GM19240 (cell line): ENCODE results near the gene IQCE.

Experiments
- DNase-seq: peaks from one replicate; pipeline ENCODE4 v3.0.0; 2011; ENCODE audit warnings: low spot score; ENCODE audit not compliant: insufficient read length

Gene IQCE

DNA sequence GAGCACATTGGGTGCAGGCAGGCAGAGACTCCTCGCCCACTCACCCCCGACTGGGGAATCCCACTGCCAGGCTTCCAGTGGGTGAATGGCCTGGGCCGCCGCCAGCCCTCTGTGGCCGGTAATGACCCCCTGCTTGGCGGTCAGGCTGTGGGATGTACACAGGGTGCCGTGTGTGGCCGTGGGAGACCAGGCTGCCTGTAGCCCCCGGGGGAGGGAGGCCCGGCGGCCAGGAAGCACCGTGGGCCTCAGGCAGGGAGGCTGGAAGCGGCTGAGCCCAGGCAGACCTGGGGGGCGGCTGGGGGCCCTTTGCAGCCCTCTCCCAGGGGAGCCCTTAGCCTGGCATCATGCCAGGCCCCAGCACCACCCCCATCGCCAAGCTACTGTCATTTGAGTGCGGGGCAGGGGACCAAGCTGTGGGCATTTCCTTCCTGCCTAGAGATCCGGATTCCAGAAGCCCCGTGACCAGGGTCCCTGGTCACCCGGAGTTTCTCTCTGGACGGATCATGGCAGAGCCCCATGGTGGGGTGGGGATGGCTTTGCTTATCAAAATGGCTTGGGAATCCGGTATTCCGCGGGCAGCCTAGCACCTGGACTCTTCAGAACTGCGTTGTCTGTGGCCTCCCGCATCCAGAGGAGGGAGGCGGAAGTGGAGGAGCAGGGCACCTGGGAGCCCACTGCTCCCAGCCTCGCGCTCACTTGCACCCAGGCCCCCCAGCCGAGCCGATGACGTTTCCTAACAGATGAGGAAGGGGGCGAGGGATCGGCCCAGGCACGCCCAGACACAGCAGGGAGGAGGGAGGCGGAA lies 74.2 kb downstream of the IQCE start:
- no peak for DNase-seq

DNA sequence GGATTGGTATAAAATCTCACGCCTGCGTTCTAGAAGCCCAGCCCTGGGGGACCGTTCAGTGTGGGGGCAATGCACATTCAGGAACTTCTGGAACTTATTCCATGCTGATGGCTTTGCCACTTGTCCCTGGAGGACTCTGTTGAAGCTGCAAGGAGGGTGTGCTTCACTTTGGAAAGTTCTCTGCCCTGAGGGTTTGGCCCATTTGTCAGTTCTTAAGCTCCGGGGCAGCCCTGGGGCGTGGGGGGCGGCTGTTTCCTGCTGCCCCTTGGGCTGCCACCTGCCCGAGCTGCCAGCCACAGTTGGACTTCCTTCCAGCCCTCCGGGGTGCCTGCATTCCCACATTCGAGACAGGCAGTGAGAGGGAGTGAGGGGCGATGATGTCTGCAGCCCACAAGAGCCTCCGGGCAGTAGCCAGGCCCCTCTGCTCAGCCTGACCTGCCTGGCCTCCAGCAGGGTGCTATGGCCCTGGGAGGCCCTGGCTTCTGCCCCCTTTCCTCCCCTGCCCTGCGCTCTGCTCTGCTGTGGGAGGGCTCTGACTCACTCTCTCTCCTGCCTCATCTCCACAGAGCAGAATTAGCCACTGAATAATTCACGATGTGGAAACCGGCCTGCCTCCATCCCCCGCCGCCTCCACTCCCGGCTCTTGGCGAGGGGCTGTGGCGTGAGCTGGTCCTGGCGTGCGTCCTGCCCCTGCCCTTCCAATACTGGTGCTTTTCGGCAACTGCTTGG lies 74.9 kb downstream of the IQCE start:
- no peak for DNase-seq

DNA sequence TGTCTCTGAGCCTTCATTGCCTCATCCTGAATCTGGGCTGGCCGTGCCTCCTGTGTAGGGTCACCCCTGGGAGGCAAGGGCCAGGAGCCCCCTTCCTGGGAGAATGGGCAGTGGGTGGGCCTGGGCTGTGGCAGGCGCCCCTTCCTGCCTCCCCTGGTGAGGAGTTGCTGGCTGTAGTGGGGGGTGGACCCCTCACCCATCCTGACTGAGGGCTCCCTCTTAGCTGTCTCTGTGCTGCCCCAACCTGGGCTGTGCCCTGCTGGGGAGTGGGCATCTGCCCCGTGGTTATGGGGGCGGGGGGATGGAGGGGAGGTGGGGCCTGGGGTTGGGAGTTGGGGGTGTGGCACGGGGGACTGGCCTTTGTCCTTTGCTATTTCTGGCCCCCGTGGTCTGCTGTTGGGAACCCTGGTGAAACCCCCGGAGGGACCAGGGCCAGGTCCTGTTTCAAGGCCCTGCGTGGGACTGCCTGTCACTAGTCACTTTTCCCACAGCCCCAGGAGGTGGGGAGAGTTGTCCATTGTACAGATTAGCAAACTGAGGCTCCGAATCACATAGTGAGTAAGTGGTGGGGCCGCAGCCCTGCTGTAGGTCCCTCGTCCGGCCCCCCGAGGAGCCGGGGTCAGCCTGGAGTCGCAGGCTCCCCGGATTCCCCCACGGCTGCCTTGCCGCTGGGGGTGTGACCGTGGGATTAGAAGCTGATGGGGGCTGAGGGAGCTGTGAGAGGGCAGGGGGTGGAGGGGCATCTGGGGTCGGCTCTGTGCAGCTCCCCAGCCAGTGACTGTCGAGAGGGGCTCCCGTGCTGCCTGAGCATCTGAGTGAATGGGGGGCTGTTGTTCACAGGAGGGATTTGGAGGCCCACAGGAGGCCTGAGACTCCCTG lies 75.7 kb downstream of the IQCE start:
- no peak for DNase-seq

DNA sequence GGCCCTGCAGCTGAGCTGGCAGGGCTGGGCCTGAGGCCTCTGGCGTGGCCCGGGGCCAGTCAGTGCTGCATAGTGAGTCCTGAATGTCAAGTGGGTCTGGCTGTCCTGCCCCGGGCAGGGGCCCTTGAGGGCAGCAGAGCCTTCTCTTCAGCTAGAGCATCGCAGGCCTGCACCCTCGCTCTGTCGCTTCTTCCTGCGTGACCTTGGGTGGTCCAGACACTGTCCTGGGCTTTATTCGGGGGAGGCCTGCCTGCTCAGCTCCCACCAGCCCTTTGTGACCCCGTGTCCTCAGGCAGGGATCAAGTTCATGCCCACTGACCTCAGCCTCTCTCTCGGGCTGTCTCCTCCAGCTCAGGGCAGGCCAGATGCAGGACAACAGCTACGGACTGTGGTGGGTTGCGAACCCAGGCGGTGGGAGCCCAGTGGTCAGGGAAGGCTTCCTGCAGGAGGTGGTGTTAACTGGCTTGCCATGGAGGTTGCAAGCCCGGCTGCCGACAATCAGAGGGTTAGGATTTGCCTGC lies 76.4 kb downstream of the IQCE start:
- DNase-seq, result no peak

DNA sequence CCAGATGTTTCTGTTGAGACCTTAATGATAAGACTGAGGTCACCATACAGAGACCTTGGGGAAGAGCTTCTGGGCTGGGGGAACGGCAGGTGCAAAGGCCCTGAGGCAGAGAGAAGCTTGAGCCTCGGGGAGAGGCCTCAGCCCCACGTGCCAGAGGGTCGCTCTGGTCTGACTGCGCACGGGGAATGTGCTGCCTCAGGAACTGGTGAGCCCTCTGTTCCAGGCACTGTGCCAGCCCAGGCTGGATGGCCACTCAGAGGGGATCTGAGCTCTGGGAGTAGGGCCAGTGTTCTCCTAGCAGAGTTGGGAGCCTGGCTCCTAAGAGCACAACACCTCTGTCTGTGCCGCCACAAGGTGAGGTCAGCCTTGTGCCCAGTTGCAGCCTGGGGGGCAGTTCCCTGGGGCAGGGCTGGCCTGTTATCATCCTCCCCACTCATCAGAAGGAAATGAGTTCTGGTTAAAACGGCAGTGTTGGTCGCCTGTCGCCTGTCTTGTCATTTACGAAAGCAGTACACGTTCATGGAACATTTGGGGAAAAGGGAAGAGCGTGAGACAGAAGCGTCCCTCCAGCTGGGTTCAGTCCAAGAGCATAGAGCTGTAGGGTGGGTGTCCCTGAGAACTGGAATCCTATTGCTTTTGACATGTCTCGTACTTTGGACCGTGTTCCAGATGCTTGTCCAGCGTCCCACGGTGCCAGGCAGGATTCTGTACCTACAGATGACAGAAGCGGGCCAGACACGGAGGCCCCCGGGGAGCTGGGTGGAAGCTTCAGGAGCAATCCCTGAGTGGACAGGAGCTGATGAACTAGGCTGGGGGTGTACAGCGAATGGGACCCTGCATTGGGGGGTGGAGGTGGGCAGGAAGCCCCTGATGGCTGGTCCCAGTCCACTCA lies 77.3 kb downstream of the IQCE start:
- no peak for DNase-seq

DNA sequence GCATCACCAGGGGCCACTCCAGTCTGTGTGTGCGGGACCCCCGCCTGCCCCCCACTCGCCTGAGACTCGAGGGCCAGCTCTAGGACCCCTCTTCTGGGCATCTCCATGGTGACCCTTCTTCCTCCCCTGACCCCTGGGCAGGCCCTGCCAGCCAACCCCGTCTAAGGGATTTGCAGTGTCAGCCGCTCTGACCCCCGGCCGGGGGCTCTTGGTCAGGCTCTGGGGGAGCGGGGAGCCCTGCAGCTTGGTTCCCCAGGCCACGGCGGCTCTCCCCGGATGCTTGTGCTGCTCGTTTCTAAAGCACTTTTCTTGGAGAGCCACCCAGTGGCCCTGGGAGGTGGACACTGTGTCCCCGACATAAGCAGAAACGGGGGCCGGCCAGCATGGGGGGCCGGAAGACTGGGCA lies 78.3 kb downstream of the IQCE start:
- no peak for DNase-seq

DNA sequence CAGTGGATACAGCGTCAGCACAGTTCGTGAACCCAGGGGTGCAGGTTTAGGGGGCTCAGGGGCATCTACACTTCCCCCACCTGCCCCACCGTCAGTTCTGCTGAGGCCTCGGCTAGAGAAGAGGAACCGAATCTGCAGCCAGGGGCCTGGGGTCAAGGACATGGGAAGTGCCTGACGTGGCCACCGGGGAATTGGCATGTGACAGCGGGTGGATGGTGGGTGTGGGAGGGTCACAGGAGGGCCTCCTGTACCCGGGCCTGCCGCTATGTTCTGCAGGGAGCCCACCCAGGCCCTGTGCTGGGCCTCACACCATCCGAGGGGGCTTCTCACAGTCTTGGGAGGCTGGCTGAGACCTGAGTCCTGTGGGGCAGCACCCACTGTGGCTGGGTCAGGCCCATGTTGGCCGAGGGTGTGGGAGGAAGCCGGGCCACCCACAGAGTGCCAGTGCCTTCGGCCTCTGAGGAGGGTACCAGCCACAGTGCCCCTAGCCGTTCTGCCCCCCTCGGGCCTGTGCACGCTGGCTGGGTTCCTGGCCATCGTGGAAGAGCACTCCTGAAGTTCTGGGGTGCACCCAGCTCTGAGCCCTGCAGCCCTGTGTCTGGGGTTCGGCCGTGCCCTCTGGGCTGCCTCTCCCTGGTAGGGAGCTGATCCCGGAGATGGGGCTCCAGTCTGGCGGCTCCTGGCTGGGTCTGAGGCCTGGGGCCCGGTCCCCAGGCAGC lies 78.9 kb downstream of the IQCE start:
- DNase-seq, result no peak

DNA sequence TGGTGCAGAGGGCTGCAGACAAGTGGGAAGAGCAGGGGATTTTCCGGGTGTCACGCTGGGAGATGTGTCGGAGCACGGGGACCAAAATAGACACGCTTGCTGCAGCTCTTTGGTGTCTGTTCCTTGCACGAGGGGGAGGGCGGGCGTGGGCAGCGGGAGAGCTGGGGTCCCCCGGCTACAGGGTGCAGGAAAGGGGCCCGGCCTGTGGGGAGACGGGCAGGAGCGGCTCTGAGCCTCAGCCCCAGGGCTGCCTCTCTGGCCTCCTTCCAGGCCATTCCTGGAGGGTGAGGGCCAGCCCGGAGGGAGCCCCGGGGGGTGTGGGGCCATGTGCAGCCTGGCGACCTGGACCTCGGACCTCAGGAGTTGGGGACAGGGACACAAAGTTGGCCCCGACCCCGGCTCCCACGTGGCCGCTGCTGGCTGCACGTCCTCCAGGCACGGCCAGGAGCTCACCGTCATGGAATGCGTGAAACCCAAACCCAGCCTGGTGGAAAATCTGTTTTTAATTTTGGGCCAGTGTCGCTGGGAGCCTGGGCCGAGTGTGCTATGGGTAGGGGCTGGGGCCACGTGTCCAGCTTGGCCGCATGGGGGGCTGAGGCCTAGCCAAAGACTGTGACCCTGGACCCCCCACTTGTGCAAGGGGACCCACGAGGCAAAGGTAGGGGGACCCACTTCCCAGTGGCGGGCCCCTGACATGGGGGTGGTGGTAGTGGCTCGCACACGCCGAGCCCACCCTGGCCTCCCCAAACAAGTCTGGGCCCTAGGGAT lies 79.6 kb downstream of the IQCE start:
- no peak for DNase-seq

DNA sequence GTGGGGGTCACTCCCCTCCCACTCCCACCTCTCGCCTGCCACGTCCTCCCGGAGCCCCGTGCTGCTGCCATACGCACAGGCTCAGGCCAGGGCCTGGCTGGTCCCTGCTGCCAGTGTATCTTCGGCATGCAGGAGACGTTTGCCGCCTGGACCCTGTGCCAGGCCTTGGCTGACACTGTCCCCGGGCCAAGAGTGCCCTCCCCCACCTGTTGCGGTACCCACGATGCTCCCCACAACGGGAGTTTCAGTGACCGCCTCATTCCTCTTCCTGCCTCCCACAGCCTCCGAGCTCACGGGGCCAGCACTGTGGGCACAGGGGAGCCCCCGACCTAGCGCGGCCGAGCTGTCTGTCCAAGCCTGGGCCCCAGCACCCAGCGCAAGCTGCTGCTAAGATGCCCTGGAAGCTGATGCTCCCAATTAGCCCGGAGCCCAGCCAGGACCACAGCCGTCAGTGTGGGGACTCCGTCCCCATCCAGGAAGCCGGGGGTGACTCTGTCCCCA lies 80.5 kb downstream of the IQCE start:
- no peak for DNase-seq

DNA sequence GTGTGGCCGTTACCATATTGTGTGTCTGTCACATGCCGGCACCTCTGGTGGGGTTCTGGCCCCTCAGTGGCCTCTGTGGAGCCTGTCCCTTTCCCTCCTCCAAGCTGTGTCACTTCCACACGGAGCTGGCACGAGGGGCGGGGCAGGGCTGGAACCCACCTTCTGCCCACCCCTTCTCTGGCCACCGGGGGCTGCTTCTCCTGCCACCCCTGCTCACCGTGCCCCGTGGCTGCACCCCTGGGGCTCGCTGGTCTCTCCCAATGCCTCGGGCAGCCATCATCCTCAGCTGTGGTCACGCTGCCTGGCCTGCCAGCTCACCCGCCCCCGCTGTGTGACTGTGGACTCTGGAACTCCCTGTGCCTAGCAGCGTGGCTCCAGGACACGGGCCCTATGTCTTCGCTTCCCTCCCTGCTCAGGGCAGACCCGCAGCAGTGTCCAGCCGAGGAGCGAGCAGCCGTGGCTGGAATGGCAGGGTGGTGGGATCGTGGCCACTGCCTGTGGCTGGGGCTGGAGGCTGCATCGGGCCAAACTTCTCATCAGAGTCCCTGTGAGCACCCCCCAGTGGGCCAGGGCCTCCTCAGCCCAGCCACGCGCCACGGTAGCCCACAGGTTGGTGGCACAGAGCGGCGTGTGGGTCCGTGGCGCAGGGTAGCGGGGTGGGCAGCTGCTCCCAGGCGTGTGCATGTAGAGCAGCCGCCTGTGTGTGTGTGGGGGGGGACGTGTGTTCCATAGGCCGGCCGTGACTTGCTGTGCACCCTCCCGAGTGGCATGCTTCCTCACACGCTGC lies 81.1 kb downstream of the IQCE start:
- DNase-seq, result no peak

DNA sequence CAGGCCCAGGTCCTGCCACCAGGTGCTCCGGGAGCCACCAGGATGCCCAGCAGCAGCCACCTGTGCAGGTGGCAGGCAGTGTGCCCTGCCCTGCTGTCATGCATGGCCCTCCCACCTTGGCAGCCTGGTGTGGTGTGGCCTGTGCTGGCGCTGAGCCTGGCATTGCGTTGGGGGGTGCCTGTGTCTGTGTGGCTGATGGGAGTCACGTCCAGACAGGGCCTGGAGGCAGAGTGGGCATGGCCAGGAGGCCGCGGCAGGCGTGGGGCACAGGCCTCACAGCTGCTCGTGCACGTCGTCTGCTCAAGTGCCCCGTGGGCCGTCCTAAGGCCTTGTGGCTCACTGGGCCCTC lies 81.7 kb downstream of the IQCE start:
- DNase-seq, result no peak

DNA sequence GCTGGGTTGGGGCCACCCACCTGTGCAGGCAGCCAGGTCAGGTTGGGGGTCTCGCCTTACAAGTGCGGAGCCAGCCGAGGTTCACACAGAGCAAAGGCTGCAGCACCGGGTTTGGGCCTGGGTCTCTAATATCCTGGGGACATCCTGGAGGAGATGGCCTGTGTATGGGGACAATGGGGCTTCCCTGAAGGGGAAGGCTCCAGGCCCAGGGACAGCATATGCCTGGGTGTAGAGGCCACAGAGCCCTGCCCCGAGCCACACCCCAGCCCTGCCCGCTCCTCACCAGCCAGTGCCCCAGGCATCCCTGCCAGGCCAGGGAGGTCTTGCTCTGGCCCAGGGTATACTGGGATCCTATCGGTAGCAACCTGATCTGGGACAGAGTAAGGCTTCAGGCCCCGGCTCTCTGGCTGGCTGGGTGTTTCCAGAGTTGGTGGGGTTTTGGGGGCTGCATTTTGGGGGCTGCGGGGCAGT lies 82.1 kb downstream of the IQCE start:
- no peak for DNase-seq

DNA sequence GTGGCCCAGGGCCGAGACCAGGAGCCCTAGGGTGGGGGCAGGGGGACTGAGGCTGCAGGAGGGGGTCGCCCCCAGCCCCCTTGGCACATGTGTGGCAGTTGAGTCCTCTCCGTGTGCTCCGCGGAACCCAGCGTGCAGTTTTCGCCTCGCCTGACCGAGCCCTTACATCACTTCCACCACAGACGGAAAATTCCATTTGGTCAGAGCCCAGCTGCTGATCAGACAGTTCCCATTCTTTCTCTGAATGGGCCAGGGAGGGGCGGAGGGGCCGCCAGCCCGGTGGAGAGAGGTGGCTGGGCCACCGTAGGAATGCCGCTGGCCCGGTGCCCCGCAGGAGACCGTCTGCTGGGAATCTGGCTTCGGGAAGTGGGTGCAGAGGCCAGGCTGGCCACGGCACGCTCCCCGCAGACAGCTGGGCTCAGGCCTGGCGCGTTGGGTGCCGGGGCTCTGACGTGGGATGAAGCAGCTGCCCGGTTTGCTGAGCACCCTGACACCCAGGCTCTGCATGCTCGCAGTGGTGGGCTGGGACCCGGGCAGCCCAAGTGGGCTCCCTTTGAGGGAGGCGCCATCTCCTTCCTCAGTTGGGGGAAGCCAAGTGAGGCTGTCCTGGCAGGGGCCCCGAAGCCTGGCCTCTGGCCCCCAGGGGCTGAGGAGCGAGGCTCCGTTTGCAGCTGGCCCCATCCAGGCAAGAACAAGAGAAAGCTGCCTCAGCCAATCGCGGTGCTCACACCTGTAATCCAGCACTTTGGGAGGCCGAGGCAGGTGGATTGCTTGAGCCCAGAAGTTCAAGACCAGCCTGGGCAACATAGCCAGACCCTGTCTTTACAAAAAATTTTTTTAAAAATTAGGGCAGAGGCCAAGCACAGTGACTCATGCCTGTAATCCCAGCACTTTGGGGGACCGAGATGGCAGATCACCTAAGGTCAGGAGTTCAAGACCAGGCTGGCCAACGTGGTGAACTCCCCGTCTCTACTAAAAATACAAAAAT lies 82.9 kb downstream of the IQCE start:
- no peak for DNase-seq

DNA sequence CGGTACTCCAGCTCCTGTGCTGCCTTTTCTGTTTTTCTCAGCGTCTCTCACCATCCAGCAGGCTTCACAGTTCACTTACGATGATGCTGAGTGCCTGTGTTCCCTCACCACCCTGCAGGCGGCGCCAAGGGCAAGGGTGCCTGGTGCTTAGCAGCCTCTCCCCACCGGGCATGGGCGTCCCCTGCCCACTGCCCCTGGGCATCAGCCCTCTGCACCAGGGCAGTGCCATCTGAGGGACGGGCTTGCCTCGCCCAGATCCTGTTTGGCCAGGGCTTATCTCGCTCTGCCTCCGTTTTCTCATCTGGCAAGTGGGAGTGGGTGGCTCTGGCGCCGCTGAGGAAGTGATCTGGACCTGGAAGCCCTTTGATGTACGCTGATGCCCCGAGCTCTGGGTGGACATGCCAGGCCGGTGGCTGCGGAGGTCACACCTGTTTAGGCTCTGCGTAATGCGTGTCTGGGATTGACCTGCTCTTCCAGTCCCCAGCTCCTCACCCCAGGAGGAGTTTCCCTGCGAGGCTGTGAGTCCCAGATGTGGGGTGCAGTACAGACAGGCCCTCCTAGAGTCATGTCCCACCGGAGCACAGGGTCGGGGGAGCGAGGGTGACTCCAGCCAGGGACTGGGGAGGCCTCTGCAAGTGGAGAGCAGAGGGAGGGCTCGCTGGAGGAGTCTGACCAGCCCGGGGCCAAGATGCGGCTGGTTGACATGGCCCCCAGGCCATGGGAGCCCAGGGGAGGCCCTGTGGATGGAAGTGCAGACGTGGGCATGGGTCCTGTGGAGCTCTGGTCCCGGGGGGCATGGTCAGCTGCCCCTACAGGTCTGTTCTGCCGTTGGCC lies 84.8 kb downstream of the IQCE start:
- DNase-seq, result no peak

DNA sequence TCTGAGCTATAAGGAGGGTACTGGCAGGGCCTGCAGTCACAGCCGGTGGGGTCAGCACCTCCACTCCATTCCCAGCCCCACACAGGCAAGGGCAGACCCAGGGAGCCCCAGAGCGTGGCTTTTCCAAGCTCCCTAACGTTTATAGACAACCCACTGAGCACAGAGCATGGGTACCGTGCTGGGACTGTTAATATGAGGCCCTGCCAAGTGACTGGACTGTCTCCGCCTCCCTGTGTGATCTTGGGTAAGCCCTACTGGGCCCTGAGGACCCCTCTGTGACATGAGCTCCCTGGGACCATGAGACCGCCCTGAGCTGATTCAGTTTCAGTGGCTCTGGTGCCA lies 85.4 kb downstream of the IQCE start:
- DNase-seq, result no peak

DNA sequence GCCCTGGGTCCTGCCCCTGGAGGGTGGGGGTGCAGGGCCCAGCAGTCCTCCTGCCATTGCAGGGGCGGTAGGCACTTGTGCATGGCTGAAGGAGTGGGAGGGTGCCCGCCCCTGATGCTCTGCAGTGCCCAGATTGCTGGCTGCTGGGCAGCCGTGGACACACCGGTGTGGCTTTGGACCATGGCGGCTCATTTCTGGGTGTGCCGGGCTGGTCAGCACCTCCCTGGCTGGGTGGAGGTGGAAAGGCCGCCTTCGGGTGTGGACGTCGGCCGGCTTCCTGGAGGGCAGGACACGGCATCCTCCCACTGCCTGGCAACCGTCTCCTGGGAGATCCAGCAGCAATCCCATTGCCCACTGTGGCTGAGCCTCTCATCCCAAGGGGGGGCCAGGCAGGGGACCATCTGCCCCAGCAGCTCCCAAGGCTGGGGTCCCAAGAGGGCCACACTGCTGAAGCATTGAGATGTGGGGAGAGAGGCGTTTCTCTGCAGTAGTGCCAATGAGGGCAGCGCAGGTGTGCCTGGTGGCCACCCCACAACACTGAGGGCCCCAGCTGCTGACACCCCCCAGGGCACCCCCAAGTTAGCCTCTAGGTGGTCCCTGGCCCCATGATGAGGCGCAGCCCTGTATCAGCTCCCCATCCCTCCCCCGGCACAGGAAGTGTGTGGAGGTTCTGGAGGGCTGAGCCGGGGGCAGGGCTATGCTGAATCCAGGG lies 85.9 kb downstream of the IQCE start:
- peak; percentile 48 for DNase-seq
